ENCODE data around the gene ADH7. TPM values are rescaled to one million over a fixed set of nuclear protein-coding genes. Genes with fewer than 3 reads are reported as not detected.

Gene ADH7
- total RNA-seq, 2 donors from 2014 or later, result not detected

DNA sequence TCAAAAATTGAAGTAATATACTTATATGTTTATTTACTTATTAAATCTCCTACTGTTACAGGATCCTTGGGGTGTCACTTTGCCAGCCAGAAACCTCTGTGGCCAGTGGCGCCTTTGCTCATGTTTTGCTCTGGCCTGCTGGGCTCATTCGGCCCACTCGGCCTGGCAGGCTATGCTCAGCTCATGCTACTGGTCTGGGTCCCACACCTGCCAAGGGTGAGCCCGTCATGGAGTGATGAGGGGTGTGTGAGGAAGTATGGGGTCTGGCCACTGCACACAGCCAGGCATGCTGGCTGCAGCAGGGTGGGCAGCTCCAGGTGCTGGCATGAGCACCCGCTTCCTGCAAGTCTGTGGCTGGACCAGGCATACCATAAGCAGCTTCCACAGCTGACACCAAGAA is 25.1 kb downstream of the ADH7 start:
- Mint-ChIP-seq H3K4me1 (ENCODE audit: low read depth) (peaks cover 5% of the 10 kb centered on the region), H3K9me3 (no peaks in the 10 kb centered on the region), H3K27me3 (ENCODE audit: low read depth) (peaks cover 8% of the 10 kb centered on the region), H3K27ac (no peak overlapping the region), H3K4me3 (no peak overlapping the region), H3K36me3 (ENCODE audit: insufficient read depth in 2 of 2) (no peaks in the 10 kb centered on the region)
- ATAC-seq (replicated peaks in 1 of 2) (no peak), DNase-seq (no peak)

- Mint-ChIP-seq H3K9me3 (no peaks in the 10 kb centered on the region), H3K27me3 (ENCODE audit: low read depth) (peaks cover 8% of the 10 kb centered on the region)
These were observed 26.8 kb downstream of the ADH7 start for GRCh38 chr4:99408346-99408745.

DNA sequence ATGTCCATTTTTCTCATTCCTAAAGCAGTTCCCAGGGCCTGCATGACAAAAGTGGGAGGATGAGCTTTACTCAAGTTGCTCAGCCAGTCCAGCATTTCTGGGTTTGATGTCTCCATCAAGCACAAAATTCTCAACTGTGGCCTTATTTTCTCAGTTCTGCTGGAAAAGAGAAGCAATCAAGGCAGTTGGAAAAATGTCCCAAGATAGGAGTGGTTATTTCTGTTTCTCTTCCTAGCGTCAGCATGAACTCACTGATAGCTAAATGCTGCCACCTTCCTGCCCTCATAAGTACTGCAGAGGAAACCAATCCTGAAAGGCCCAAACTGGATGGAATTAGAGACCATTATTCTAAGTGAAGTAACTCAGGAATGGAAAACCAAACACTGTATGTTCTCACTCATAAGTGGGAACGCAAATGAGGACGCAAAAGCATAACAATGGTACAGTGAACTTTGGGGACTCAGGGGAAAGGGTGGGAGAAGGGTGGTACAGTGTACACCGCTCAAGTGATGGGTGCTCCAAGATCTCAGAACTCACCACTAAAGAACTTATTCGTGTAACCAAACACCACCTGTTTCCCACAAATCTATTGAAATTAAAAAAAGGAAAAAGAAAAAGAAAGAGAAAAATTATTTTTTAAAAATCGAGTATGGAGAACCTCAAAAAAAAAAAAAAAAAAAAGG is 29.6 kb downstream of the ADH7 start:
- peaks cover 8% of the 10 kb centered on the region for H3K27me3 Mint-ChIP-seq (ENCODE audit: low read depth)
- H3K4me1 Mint-ChIP-seq (ENCODE audit: low read depth), result peaks cover 24% of the 10 kb centered on the region
- H3K36me3 Mint-ChIP-seq (ENCODE audit: insufficient read depth in 2 of 2), result no peaks in the 10 kb centered on the region
- H3K9me3 Mint-ChIP-seq, result no peaks in the 10 kb centered on the region
- H3K27ac Mint-ChIP-seq, result no peak overlapping the region
- no peak overlapping the region for H3K4me3 Mint-ChIP-seq
- ATAC-seq (replicated peaks in 1 of 2) (no peak), DNase-seq (peak; percentile 54 to 69)

More at GRCh38 chr4:99408346-99408745, 26.8 kb downstream of the ADH7 start:
- no peak for ATAC-seq (replicated peaks in 1 of 2)
- Mint-ChIP-seq H3K4me1 (ENCODE audit: low read depth) (peaks cover 22% of the 10 kb centered on the region), H3K4me3 (no peak overlapping the region), H3K36me3 (ENCODE audit: insufficient read depth in 2 of 2) (no peaks in the 10 kb centered on the region), H3K27ac (no peak overlapping the region)
- no peak for DNase-seq

GRCh38 chr4:99404595-99405287 is 30.4 kb downstream of the ADH7 start:
- Mint-ChIP-seq H3K36me3 (ENCODE audit: insufficient read depth in 2 of 2) (no peaks in the 10 kb centered on the region), H3K27ac (peak overlapping the region; percentile 25), H3K4me1 (ENCODE audit: low read depth) (peaks cover 24% of the 10 kb centered on the region), H3K27me3 (ENCODE audit: low read depth) (peaks cover 8% of the 10 kb centered on the region), H3K4me3 (peak overlapping the region in 1 of 2 donors; percentile 39), H3K9me3 (no peaks in the 10 kb centered on the region)
- ATAC-seq (replicated peaks in 1 of 2) (peak; percentile 80 to 86), DNase-seq (peak; percentile 16 to 22)

GRCh38 chr4:99403380-99404184 is 31.6 kb downstream of the ADH7 start:
- Mint-ChIP-seq H3K4me1 (ENCODE audit: low read depth) (peaks cover 24% of the 10 kb centered on the region), H3K27me3 (ENCODE audit: low read depth) (peaks cover 8% of the 10 kb centered on the region), H3K4me3 (peak overlapping the region in 1 of 2 donors; percentile 55), H3K9me3 (no peaks in the 10 kb centered on the region), H3K36me3 (ENCODE audit: insufficient read depth in 2 of 2) (no peaks in the 10 kb centered on the region), H3K27ac (peak overlapping the region; percentile 77)
- DNase-seq, result no peak
- peak; percentile 31 to 44 for ATAC-seq (replicated peaks in 1 of 2)

GRCh38 chr4:99402765-99403164 is 32.4 kb downstream of the ADH7 start:
- H3K36me3 Mint-ChIP-seq (ENCODE audit: insufficient read depth in 2 of 2), result no peaks in the 10 kb centered on the region
- ATAC-seq (replicated peaks in 1 of 2) (no peak), DNase-seq (no peak)
- H3K4me1 Mint-ChIP-seq (ENCODE audit: low read depth), result peaks cover 24% of the 10 kb centered on the region
- H3K9me3 Mint-ChIP-seq, result no peaks in the 10 kb centered on the region
- no peak overlapping the region for H3K4me3 Mint-ChIP-seq
- no peak overlapping the region for H3K27ac Mint-ChIP-seq
- peaks cover 8% of the 10 kb centered on the region for H3K27me3 Mint-ChIP-seq (ENCODE audit: low read depth)

GRCh38 chr4:99400831-99401230 is 34.3 kb downstream of the ADH7 start:
- Mint-ChIP-seq H3K9me3 (no peaks in the 10 kb centered on the region), H3K4me3 (no peak overlapping the region), H3K36me3 (ENCODE audit: insufficient read depth in 2 of 2) (no peaks in the 10 kb centered on the region), H3K27me3 (ENCODE audit: low read depth) (no peaks in the 10 kb centered on the region), H3K4me1 (ENCODE audit: low read depth) (peaks cover 24% of the 10 kb centered on the region), H3K27ac (no peak overlapping the region)
- ATAC-seq (replicated peaks in 1 of 2), result no peak
- no peak for DNase-seq

GRCh38 chr4:99399017-99399416 is 36.1 kb downstream of the ADH7 start:
- H3K27me3 Mint-ChIP-seq (ENCODE audit: low read depth), result no peaks in the 10 kb centered on the region
- no peaks in the 10 kb centered on the region for H3K36me3 Mint-ChIP-seq (ENCODE audit: insufficient read depth in 2 of 2)
- DNase-seq (no peak), ATAC-seq (replicated peaks in 1 of 2) (no peak)
- no peaks in the 10 kb centered on the region for H3K9me3 Mint-ChIP-seq
- no peak overlapping the region for H3K27ac Mint-ChIP-seq
- H3K4me1 Mint-ChIP-seq (ENCODE audit: low read depth), result peaks cover 8% of the 10 kb centered on the region
- no peak overlapping the region for H3K4me3 Mint-ChIP-seq

- Mint-ChIP-seq H3K9me3 (peaks cover 0 to 3% of the 10 kb centered on the region in 2 donors), H3K36me3 (ENCODE audit: insufficient read depth in 2 of 2) (no peaks in the 10 kb centered on the region), H3K4me1 (ENCODE audit: low read depth) (no peaks in the 10 kb centered on the region), H3K4me3 (no peak overlapping the region), H3K27me3 (ENCODE audit: low read depth) (no peaks in the 10 kb centered on the region), H3K27ac (no peak overlapping the region)
- no peak for ATAC-seq (replicated peaks in 1 of 2)
- DNase-seq, result no peak
These were observed 39.4 kb downstream of the ADH7 start for GRCh38 chr4:99395595-99396364.

- ATAC-seq (replicated peaks in 1 of 2) (no peak), DNase-seq (no peak)
- H3K4me1 Mint-ChIP-seq (ENCODE audit: low read depth), result no peaks in the 10 kb centered on the region
- no peaks in the 10 kb centered on the region for H3K27me3 Mint-ChIP-seq (ENCODE audit: low read depth)
- no peaks in the 10 kb centered on the region for H3K36me3 Mint-ChIP-seq (ENCODE audit: insufficient read depth in 2 of 2)
- no peak overlapping the region for H3K27ac Mint-ChIP-seq
- peaks cover 0 to 3% of the 10 kb centered on the region in 2 donors for H3K9me3 Mint-ChIP-seq
- H3K4me3 Mint-ChIP-seq, result no peak overlapping the region
These were observed 40.2 kb downstream of the ADH7 start for GRCh38 chr4:99394896-99395295.

GRCh38 chr4:99390055-99390454 is 45.1 kb downstream of the ADH7 start:
- peaks cover 0 to 3% of the 10 kb centered on the region in 2 donors for H3K9me3 Mint-ChIP-seq
- no peaks in the 10 kb centered on the region for H3K36me3 Mint-ChIP-seq (ENCODE audit: insufficient read depth in 2 of 2)
- ATAC-seq (replicated peaks in 1 of 2), result no peak
- no peaks in the 10 kb centered on the region for H3K4me1 Mint-ChIP-seq (ENCODE audit: low read depth)
- no peak overlapping the region for H3K27ac Mint-ChIP-seq
- no peak overlapping the region for H3K4me3 Mint-ChIP-seq
- no peak for DNase-seq
- H3K27me3 Mint-ChIP-seq (ENCODE audit: low read depth), result peaks cover 16% of the 10 kb centered on the region

GRCh38 chr4:99389606-99390005 is 45.5 kb downstream of the ADH7 start:
- H3K4me1 Mint-ChIP-seq (ENCODE audit: low read depth), result no peaks in the 10 kb centered on the region

More at GRCh38 chr4:99389606-99390005, 45.5 kb downstream of the ADH7 start:
- Mint-ChIP-seq H3K9me3 (peaks cover 0 to 3% of the 10 kb centered on the region in 2 donors), H3K36me3 (ENCODE audit: insufficient read depth in 2 of 2) (no peaks in the 10 kb centered on the region), H3K27ac (no peak overlapping the region), H3K27me3 (ENCODE audit: low read depth) (peaks cover 16% of the 10 kb centered on the region), H3K4me3 (no peak overlapping the region)
- DNase-seq (no peak), ATAC-seq (replicated peaks in 1 of 2) (no peak)
